GM21423 (cell line): ENCODE measurements around the gene N4BP2L1.

Source experiments
- ATAC-seq: cut with Tn5 transposase; IDR thresholded peaks from one replicate; pipeline ENCODE4 v1.9.1; 2021; ENCODE audit warnings: mild to moderate bottlenecking, moderate library complexity; ENCODE audit not compliant: unreplicated experiment

N4BP2L1 gene

DNA sequence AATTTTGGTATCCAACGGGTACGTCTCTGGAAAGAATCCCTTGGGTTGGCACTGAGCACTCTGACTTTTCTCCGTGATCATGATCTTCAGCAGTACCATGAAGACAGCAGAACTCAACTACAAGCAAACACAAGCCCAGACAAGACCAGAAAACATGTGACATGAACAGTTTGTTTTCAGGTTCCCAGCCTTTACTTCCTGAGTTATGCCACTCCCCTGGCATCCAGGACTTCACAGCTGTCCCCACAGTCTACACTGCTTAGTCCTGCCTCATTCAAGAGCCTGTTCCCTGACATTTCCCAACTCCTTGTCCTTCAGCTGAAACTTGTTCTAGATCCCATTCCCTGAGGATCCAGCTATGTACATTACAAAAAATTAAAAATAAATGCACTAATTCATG, 4.9 kb upstream of the N4BP2L1 start:
- ATAC-seq = no peak

- ATAC-seq = no peak
Measured at GRCh38 chr13:32431361-32431760, 3.4 kb upstream of the N4BP2L1 start.

DNA sequence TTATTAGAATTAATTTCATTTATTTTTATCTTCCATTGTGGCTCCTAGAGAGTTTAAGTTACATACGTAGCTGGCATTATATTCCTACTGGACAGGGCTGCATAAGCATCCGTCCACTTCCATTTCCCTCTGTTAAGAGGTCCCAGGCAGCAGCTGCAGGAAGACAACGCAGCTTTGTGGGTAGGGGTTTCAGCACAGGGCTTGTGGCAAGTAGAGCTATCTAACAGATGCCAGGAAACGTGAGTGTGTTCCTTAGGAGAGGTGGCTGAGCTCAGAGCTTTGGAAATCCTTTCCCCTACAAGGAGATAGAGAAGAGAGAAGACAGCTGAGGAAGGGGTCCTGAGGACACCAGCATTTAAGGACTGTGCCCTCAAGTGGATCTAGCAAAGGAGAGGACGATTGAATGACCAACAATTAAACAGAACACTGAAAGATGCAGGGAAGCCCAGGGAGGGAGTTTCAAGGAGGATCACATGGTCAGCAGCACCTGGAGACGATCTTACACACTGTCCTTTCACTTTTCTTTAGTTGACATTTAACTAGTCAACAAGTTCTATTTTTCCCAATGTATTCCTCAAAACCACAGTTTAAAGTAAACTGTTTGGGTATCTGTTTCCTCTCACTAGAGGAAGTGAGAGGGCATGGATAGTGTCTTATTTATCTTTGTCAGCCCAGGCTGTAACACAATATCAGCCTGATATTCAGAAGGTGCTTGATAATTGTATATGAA, 2.3 kb upstream of the N4BP2L1 start:
- ATAC-seq = no peak

DNA sequence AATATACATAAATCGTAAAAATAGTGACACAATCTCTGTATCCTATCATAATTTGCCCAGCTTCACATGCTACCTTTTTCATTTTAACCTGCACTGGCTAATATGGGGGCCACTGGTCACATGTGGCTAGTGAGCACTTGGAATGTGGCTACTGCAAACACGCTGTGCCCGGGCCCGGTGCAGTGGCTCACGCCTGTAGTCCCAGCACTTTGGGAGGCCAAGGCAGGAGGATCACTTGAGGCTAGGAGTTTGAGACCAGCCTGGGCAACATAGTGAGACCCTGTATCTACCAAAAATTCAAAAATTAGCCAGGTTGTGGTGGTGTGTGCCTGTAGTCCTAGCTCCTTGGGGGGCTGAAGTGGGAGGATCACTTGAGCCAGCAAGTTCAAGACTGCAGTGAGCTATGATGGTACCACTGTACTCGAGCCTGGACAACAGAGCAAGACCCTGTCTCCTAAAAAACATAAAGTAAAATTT, 1.5 kb upstream of the N4BP2L1 start:
- ATAC-seq = no peak

DNA sequence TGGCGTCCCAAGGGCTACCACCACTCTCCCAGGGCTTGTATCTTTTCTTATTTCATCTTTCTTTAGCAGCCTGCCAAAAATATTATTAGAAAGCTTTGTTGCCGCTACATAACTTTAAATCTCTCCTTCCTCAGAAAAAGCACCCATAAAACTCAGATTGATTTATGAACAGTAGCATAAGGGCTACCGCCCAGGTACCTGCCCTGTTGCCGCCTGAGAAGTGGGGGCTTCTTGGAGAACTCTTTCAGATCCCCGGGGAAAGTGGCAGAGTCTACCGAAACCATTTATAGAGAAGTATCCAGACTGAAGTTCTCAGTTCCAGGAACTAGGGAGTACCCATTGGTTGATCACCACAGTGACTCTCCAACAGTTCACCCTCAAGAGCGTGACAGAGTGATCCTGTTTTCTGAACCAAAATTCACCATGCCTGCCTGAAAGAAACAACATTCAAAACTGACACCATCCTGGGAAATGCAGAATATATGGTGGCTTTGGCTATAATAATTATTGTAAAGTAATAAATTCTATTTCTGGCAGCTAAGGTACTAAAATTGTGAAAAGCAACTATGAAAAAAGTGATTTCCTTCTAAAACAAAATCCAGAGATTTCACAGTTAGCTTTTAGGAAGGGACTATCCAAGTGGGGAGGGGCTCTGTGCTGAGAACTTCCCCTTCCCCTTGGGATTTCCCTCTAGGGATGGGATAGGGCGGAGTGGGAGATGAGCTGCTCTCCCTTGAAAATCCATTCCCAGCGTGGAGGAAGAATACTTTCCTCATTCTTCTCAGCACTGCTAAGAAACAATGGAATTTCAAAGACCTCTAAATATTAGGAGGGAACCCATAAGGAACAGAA, 877 bp upstream of the N4BP2L1 start:
- ATAC-seq = peak; percentile 18

- peak; percentile 13 for ATAC-seq
Measured at GRCh38 chr13:32426990-32427851, 709 bp downstream of the N4BP2L1 start.

GRCh38 chr13:32426191-32426989, 1.5 kb downstream of the N4BP2L1 start:
- peak; percentile 32 for ATAC-seq

DNA sequence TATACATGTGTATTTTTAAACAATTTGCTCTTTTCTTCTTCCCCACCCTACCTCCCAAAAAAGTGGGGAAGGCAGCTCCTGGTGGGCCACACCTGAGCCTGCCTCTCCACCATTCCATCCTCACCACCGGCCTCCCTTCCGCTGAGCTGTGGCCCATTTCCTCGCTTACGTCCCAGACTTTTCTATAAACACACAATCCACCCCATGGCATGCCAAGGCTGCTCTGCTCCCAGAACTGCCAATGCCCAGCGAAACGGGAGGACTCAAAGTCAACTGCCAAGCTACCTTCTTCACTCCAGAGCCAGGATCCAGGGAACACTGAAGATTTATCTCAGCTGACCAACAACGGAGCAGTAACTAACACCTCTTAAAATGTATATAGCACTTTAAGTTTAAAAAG, 2.8 kb downstream of the N4BP2L1 start:
- ATAC-seq = no peak

DNA sequence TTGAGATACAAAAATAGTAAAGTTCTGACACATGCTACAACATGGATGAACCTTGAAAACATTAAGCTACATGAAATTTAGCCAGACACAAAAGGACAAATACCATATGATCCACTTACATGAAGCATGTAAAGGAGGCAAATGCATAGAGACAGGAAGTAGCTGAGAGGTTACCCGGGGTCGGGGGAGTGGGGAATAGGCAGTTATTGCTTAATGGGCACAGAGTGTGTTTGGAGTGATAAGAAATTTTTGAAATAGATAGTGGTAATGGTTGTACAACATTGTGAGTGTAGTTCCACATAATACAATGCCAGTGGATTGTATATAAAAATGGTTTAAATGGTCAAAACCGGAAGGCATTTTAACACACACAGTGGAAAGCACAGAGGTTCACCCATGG, 4.3 kb downstream of the N4BP2L1 start:
- ATAC-seq = no peak

DNA sequence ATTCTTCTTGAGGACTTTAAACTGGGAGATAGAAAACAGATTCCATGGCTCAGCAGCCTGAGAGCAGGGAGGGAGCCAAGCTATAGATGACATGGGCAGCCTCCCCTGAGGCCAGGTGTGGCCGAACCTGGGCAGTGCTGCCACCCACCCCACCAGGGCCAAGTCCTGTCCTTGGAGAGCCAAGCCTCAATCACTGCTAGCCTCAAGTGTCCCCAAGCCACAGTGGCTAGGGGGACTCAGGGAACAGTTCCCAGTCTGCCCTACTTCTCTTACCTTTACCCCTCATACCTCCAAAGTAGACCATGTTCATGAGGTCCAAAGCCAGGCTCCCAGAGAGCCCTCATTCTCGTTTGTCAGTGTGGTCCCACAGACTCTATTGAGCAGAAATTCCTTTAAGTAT, 8.1 kb downstream of the N4BP2L1 start:
- ATAC-seq = no peak

DNA sequence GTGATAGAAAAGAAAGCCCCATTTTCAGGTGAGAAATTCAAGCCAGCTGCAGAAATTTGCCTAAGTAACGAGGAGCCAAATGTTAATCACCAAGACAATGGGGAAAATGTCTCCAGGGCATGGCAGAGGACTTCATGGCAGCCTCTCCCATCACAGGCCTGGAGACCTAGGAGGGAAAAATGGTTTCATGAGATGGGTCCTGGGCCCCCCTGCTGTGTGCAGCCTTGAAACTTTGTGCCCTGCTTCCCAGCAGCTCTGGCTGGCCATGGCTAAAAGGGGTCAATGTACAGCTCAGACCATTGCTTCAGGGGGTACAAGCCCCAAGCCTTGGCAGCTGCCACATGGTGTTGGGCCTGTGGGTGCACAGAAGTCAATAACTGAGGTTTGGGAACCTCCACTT, 9.9 kb downstream of the N4BP2L1 start:
- ATAC-seq = no peak

- ATAC-seq = no peak
Measured at GRCh38 chr13:32415019-32415418, 12.9 kb downstream of the N4BP2L1 start.

DNA sequence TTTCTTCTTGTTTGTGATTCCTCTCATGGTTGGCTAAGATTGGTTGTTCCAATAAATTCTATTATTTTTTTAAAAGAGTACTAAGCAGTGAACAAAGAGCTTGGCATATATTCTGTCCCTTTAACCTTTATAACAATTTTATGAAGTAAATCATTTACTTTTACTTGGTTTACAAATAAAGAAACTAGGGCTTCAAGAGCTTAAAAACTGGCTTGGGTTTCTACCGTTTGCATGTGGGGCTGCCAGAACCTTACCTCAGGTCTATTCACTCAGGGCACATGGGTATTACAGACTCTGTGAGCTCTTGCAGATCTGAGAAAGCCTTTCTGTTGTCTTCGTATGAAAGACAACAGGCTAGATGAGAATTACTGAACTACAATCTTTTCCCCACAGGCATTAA, 13.3 kb downstream of the N4BP2L1 start:
- no peak for ATAC-seq

GRCh38 chr13:32413284-32413683, 14.6 kb downstream of the N4BP2L1 start:
- no peak for ATAC-seq

- no peak for ATAC-seq
Measured at GRCh38 chr13:32409561-32410421, 18.1 kb downstream of the N4BP2L1 start.

DNA sequence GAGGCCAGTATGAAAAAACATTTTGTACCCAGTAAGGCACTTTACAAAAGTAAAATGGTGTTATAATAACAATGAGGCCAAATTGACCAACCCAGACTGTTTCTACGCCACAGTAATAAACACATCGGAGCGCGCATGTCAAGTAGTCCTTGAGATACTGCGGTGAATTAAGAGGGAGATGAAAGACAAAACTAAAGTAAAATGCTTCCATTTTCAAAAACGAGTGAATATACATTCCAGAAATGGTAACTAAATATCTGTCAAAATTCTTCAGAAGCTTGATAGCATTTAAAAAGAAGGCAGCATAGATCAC, 19.0 kb downstream of the N4BP2L1 start:
- no peak for ATAC-seq

- ATAC-seq = no peak
Measured at GRCh38 chr13:32408296-32409000, 19.5 kb downstream of the N4BP2L1 start.

DNA sequence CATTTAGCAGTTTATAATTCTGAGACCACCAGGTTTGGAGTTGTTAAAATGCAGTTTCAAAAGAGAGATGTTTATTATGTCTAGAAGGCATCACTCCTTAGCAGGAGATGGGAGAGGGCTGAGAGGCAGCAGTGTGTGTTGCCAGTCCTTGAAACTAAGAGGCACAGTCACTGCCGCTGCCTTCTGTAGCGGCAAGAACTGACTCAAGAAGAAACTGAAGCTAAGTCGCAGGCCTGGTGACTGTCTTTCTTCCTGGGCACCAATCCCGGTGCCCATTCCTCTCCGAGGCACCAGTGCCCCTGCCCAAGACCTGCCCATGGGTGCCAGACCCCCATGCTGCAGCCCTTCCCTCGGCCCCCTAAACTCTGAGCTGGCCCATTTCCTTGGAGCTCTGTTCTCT, 20.1 kb downstream of the N4BP2L1 start:
- ATAC-seq = no peak

- no peak for ATAC-seq
Measured at GRCh38 chr13:32403108-32403507, 24.8 kb downstream of the N4BP2L1 start.
